HG03521 (cell line): Measurements from ENCODE around the gene KIF5C.
"Not testable (repeated sequence)": the region's sequence is repeated elsewhere in the genome, so short reads cannot be mapped to it uniquely, and the experiment has no call there.

ENCODE experiments used
- ATAC-seq: cut with Tn5 transposase; IDR thresholded peaks from one replicate; pipeline ENCODE4 v1.9.1; 2021; ENCODE audit warnings: mild to moderate bottlenecking, moderate library complexity; ENCODE audit not compliant: unreplicated experiment

KIF5C gene

GRCh38 chr2:148874868-148875341, at the start of gene KIF5C:
Gene KIF5C, plus strand, starts transcription at chr2:148875227. Its CDS starts 391 bp downstream, at chr2:148875618.
- ATAC-seq: peak; percentile 97

DNA sequence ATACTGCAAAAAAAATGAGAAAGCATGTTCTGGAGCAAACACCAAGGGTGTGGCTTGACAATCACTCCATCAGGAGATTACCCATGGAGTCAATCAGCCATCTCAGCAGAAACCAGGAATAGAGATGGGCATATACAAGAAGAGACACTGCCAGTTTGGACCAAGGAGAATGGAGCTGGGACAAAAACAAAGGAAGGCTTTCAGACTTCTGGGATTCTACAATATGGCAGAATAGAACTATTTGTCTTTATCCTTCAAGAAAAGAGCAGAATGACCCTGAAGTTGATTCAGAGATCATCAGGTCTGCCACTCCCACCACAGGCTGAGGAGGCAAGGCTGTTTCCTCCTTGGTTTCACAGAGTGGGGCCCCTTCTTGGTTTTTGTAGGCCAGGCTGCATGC, 48.2 kb upstream of the KIF5C start:
- ATAC-seq: no peak

- no peak for ATAC-seq
Observed at GRCh38 chr2:148828941-148829340, 46.1 kb upstream of the KIF5C start.

DNA sequence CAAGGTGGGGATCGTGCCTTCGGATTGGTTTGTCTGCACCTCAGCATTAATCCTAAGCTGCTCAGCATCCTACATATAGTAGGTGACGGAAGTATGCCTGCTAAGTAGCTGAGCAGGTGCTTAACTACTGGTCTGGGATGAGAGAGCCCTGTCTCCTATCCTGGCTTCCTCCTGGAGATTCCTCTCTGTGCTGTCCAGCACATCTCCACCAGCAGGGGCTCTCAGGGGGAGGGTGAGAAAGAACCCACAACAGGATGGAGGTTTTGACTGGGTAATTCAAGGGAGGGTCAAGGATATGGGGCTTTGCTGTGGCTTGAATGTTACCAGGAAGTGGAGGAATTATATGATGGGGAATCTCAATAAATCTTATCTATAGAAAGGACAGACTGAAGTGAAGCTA, 45.4 kb upstream of the KIF5C start:
- no peak for ATAC-seq

- ATAC-seq: no peak
Observed at GRCh38 chr2:148832637-148833036, 42.4 kb upstream of the KIF5C start.

- ATAC-seq: no peak
Observed at GRCh38 chr2:148842050-148842449, 33.0 kb upstream of the KIF5C start.

DNA sequence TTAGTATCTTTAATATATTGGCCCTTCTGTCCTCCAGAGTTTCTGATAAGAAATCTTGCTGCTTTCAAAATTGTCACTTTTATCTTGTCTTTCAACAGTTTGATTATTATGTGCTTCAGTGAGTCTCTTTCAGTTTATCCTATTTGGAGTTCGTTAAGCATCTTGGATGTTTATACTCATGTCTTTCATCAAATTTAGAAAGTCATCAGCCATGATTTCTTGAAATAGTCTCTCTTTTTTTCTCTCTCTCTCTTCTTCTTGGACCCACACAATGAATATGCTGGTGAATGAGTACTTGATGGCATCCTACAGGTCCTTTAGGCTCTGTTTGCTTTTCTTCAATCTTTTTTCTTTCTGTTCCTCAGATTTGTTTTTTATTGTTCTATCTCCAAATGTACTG, 26.9 kb upstream of the KIF5C start:
- ATAC-seq: no peak

DNA sequence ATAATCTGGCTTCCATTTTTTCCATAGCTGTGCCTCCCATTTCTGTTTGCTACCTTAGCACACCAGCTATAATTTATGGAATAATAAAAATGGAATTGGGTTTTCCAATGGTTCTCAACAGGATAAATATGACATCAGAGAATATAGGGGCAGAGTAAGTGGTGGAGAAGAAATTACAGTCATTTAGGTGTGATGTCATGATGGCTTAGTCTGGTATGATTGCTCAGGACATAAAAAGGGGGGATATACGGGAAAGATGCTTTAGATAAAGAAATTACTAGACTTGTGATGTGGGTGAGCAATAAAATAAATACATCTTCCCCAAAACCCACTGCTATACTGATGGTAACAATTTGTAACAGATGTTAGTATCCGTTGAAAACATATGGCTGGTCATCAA, 21.6 kb upstream of the KIF5C start:
- ATAC-seq: no peak

- no peak for ATAC-seq
Observed at GRCh38 chr2:148860037-148860436, 15.0 kb upstream of the KIF5C start.

DNA sequence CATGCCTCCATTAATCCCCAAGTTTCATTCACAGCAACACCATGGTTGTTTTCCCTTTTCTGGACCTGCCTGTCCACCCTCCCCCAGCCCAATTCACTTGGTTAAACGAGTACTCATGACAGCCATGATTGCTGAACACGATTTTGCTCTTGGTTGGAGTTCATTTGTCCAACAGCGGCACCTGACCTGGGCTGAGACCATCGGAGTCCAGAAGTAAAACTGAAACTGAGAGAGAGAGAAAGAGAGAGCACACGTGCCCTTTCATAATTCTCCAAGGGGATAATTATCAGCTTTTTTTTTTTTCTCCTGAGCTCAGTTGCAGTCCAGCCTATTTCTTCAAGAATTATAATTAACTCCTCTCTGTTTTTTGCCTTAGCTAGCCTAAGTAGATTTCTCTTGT, 13.7 kb upstream of the KIF5C start:
- ATAC-seq: no peak

- ATAC-seq: not testable (repeated sequence)
Observed at GRCh38 chr2:148862478-148862877, 12.5 kb upstream of the KIF5C start.

- ATAC-seq: no peak
Observed at GRCh38 chr2:148865512-148865911, 9.5 kb upstream of the KIF5C start.

GRCh38 chr2:148866091-148866490, 8.9 kb upstream of the KIF5C start:
- ATAC-seq: no peak

DNA sequence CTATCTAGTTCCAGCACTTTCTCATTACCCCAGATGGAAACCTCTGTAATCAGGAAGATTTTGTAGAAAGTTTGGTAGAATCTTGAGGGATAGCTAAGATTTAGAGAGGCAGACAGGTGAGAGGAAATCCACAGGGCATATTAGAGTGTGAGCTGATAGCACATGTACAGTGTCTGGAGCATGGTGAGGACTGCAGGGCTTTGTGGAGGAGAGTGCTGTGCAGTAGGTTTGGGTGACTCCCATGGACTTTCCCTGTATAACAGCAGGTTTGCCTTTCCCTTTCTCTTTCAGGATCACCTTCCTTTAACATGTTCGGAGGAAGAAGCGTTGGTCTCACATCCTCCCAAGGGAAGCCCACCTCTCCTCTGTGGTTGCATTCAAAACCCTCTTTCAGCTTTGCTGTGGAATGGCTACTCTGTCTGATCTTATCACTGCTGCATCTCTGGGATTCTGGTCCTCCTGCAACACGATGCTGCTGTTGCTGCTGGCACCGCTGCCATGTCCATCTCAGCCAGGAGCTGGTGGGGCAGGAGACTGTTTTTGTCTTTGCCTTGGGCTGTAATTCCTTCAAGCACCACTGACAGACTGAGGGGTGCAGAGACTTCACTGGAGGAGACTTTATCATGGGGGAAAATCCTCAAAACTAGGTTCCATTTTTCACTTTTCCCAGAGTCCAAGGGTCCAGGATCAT, 7.8 kb upstream of the KIF5C start:
- ATAC-seq: no peak

DNA sequence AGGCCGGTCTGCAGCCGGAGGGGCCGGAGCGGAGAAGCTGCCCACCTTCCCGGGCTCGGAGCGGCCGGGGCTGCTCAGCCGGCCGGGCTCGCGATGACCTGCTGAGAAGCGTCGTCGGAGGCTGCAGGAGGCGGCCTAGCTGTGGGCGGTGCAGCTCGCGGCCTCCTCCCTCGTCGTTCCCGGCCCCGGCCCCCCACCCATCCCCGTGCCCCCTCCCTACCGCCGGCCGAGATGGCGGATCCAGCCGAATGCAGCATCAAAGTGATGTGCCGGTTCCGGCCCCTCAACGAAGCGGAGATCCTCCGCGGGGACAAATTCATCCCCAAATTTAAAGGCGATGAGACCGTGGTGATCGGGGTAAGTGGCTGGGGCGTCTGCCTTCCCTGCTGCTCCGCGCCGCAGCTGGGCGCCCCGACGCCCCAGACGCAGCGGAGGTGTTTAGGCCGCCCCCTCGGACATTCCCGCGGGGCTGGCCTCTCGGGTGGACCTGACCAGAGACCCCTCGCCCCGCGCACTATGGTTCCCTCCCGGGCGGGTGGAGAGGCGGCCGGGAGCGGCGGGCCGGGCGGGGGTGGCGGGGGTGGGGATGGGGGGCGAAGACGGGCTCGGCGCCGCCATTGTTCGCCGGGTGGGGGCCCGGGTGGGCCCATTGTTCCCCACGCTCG, 492 bp downstream of the KIF5C start:
- peak; percentile 27 for ATAC-seq

DNA sequence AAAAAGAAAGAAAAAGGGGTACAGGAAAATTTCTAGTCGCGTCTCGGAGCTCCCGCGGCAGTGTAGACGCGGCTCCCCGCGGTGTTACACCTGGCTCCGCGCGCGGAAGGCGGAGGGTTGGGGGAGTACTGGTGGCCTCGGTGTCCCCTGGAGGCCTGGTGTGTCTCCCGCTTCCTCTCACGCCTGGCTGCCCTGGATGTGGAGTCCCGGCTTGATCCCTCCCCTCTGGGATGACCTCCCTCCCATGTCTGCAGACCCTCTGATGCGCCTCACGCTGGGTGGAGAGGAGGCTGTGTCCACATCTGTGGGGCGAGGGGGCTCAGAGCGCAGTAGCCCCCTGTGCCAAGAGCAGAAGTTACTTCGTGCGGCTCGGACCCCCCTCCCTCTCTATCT, 1.2 kb downstream of the KIF5C start:
- no peak for ATAC-seq

GRCh38 chr2:148876595-148877402, 1.8 kb downstream of the KIF5C start:
- no peak for ATAC-seq

- no peak for ATAC-seq
Observed at GRCh38 chr2:148877403-148877740, 2.3 kb downstream of the KIF5C start.

DNA sequence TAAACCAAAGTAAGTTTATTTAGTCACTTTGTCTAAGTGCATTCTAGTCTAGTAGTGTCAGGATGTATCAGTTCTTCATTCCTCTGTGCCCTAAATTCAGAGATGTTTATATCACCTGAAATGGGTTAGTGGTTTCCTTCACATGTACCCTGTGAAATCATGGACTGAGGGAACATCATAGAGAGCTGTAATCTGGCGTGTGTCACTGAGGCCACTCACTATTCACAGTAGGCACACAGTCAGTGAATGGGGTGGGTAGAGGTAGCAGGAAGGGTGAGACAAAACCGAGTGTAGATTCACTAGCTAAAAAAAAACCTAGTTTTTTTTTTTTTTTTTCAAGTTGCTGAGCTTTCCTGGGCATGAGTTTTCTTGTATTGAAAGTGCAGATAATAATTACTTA, 5.6 kb downstream of the KIF5C start:
- ATAC-seq: no peak

DNA sequence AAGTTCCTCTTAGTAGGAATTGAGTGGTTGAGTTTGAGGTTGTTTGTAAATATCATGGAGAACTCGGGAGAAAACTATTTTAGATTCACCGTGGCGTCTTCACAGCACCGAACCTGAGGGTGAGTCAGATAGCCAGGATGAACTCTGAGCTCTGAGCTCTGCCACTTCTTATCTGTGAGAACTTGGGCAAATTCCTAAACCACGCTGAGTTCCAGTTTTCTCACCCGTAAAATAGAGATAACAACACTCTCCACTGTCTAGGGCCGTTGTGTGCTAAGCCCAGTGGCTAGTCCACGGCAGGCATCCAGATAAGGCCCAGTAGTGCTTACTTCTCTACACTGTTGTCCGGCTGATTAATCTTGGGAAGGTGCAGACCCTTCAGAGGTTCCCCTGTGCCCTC, 7.0 kb downstream of the KIF5C start:
- no peak for ATAC-seq

DNA sequence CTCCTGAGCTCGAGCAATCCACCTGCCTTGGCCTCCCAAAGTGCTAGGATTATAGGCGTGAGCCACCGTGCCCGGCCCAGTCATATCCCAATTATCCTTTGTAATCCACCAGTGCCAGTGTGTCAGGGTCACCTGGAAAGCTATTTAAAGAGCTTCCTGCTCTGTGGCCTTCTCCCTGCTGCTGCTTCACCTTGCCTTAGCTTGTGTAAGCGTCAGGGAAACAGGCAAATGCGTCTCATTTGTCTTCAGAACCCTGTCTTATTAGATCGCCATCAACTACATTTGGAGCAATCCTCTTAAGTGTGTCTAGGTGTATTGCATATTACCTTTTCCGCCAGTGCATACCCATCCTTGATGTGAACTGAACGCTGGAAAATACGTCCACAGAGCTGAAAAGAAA, 10.2 kb downstream of the KIF5C start:
- no peak for ATAC-seq

GRCh38 chr2:148885988-148886387, 11.0 kb downstream of the KIF5C start:
- ATAC-seq: no peak
